Osteoblast (primary cell): Measurements from ENCODE around the gene DNAJB14. TPM values are rescaled to one million over a fixed set of nuclear protein-coding genes. Genes with fewer than 3 reads are reported as not detected.
A peak's percentile ranks its signal among the peaks of the same experiment; 100 is the strongest.

Source experiments
- DNase-seq: peaks from one replicate; pipeline ENCODE4 v3.0.0; 2011; ENCODE audit warnings: low spot score, mixed read lengths; ENCODE audit not compliant: insufficient read length; ENCODE audit errors: missing footprints
- H2AFZ ChIP-seq: 2 replicates; pipeline ENCODE4 v1.6.0; 2011; ENCODE audit warnings: mild to moderate bottlenecking, low read length
- H3K27ac ChIP-seq: 2 replicates; pipeline ENCODE4 v1.5.1; 2011; ENCODE audit warnings: mild to moderate bottlenecking, low read depth, low read length, moderate library complexity
- H3K27me3 ChIP-seq: 2 replicates; pipeline ENCODE4 v1.6.0; 2012; ENCODE audit warnings: mild to moderate bottlenecking, control low read depth, inconsistent platforms, low read length, moderate library complexity; ENCODE audit not compliant: insufficient read depth
- H3K36me3 ChIP-seq: 2 replicates; pipeline ENCODE4 v1.5.1; 2011; ENCODE audit warnings: mild to moderate bottlenecking, low read length, control low read depth, moderate library complexity; ENCODE audit not compliant: insufficient read depth
- H3K4me1 ChIP-seq: 2 replicates; pipeline ENCODE4 v1.5.1; 2011; ENCODE audit warnings: mild to moderate bottlenecking, low read length, control low read depth, moderate library complexity; ENCODE audit not compliant: insufficient read depth
- H3K4me2 ChIP-seq: 2 replicates; pipeline ENCODE4 v1.6.0; 2011; ENCODE audit warnings: mild to moderate bottlenecking, low read length; ENCODE audit not compliant: insufficient read depth
- H3K4me3 ChIP-seq: fragments of 200-600 bp; sonication (generic); 3 replicates; pipeline ENCODE4 v1.5.1; 2012; ENCODE audit warnings: mild to moderate bottlenecking, low read length, inconsistent platforms; ENCODE audit not compliant: insufficient read depth
- H3K79me2 ChIP-seq: 2 replicates; pipeline ENCODE4 v1.6.0; 2012; ENCODE audit warnings: mild to moderate bottlenecking, low read length, control low read depth, inconsistent platforms; ENCODE audit not compliant: insufficient read depth
- H3K9me3 ChIP-seq: 2 replicates; pipeline ENCODE4 v1.5.1; 2011; ENCODE audit warnings: low read depth, low read length, control low read depth
- H4K20me1 ChIP-seq: 2 replicates; pipeline ENCODE4 v1.6.0; 2012; ENCODE audit warnings: mild to moderate bottlenecking, low read length, control low read depth; ENCODE audit not compliant: insufficient read depth
- CTCF ChIP-seq: IDR thresholded peaks from 2 replicates; pipeline ENCODE4 v1.5.1; 2011; ENCODE audit warnings: mild to moderate bottlenecking, low read depth, low read length, moderate library complexity; ENCODE audit errors: extremely low read depth
- total RNA-seq: library from RNA; depleted of rRNA; stranded (reverse); fragments of >200 nt; gene quantifications from 2 replicates; pipeline ENCODE4 v1.2.3, GENCODE V29; 2012

Gene DNAJB14
- total RNA-seq, 1 donor: 41.3 TPM

DNA sequence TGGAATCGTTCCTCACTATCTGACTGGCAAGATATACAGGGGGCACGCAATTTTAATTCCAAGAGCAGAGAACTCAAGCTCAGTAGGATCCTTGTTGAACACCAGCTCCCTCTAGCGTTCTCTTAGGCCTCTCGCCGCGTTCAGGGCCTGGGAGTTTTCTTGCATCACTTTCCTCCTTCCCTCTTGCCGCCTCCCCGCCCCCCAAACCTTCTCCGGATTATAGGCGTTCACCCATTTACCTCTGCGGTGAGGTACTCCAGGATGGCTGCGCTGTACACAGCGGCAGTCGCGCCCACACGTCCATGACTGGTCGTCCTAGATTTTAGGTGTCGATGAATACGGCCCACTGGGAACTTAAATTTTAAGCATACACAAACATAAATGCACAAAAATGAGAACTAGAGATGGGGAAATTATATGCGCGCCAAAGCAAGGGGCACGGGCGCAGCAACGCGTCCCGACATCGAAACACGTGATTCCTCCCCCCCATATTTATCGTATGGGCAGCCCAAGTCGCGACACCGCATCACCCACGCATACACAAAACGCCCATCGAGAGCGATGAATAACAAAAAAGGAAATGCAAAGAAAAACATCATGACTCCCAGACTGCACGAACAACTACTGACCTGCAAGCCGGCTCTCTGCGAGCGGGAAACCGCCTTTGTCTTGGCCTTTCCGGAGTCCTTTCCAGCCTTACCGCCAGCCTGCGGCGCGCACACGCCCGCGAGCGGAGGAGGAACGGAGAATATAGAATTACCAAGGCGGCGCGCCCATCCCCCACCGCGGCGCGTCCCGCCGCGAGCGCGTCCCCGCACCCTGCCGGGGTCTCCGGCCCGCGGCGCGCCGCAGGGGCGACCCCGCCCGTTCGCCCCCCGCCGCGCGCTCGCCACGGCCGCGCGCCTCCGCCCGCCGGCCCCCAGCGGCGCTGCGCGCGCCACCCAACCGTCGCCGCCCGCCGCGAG is 2.9 kb upstream of the DNAJB14 start:
- peaks cover 40% of the 10 kb centered on the region for H3K79me2 ChIP-seq
- H2AFZ ChIP-seq: peak overlapping the region; percentile 97
- peak overlapping the region; percentile 90 for H3K27ac ChIP-seq
- peaks cover 35% of the 10 kb centered on the region for H3K4me1 ChIP-seq
- peak; percentile 99 for DNase-seq
- H3K9me3 ChIP-seq: no peaks in the 10 kb centered on the region
- TF ChIP-seq CTCF: peak; percentile 95
- peak overlapping the region; percentile 97 for H3K4me2 ChIP-seq
- H4K20me1 ChIP-seq: peaks cover 13% of the 10 kb centered on the region
- H3K36me3 ChIP-seq: peaks cover 6% of the 10 kb centered on the region
- H3K27me3 ChIP-seq: no peaks in the 10 kb centered on the region
- H3K4me3 ChIP-seq: peak overlapping the region; percentile 97

DNA sequence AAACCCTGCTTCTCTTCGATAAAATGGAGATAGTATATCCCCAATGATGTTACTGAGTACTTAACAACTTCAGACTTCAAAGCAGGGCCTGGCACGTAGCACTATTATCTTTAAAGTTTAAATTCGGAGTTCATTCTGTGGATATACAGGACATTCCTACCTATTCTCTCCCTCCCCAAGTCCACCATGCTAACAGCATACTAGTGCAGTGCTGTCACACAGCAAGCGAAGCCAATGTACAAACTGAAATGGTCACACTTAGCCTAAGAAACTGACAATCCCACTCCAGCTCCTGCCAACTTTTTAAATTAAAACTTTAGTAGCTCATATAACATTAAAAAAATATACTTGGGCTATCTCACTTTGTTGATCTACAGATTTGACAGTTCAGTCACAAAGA is 1.2 kb upstream of the DNAJB14 start:
- peaks cover 6% of the 10 kb centered on the region for H3K36me3 ChIP-seq
- H3K27ac ChIP-seq: peak overlapping the region; percentile 90
- H3K4me1 ChIP-seq: peaks cover 35% of the 10 kb centered on the region
- H3K4me2 ChIP-seq: peak overlapping the region; percentile 97
- H3K27me3 ChIP-seq: no peaks in the 10 kb centered on the region
- peak overlapping the region; percentile 96 for H2AFZ ChIP-seq
- no peaks in the 10 kb centered on the region for H3K9me3 ChIP-seq
- no peak for DNase-seq
- no peak overlapping the region for H3K4me3 ChIP-seq
- H3K79me2 ChIP-seq: peaks cover 57% of the 10 kb centered on the region
- no peak for TF ChIP-seq CTCF
- peaks cover 20% of the 10 kb centered on the region for H4K20me1 ChIP-seq

DNA sequence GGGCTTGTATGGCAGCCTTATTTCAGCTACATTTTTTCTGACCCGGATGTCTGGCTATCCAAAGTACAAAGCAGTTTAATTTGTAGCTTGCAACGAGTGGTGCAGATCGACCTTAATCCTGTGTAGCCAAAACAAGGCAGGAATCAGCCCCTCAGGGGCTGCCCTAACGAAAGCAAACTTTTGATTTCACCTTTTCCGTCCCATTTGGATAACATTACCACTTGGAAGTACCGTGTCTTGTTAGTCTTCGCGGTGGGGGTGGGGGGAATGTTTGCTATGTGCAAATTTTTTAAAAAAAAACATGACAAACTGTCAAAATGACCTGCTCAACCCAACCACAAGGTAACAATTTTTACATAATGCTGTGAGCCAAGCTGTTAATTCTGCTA is 766 bp upstream of the DNAJB14 start:
- Histone ChIP-seq H3K27me3 (no peaks in the 10 kb centered on the region), H3K4me1 (peaks cover 35% of the 10 kb centered on the region), H2AFZ (peak overlapping the region; percentile 96), H3K9me3 (no peaks in the 10 kb centered on the region), H3K4me3 (peak overlapping the region; percentile 89), H3K36me3 (peaks cover 6% of the 10 kb centered on the region), H4K20me1 (peaks cover 24% of the 10 kb centered on the region), H3K4me2 (peak overlapping the region; percentile 81), H3K79me2 (peaks cover 61% of the 10 kb centered on the region), H3K27ac (peak overlapping the region; percentile 67)
- DNase-seq: peak; percentile 76
- no peak for TF ChIP-seq CTCF

- Histone ChIP-seq H3K4me2 (peak overlapping the region; percentile 81), H3K36me3 (peaks cover 6% of the 10 kb centered on the region), H3K9me3 (no peaks in the 10 kb centered on the region), H4K20me1 (peaks cover 26% of the 10 kb centered on the region), H3K4me1 (peaks cover 31% of the 10 kb centered on the region), H2AFZ (peak overlapping the region; percentile 96), H3K4me3 (peak overlapping the region; percentile 89), H3K79me2 (peaks cover 70% of the 10 kb centered on the region), H3K27me3 (no peaks in the 10 kb centered on the region), H3K27ac (peak overlapping the region; percentile 72)
- DNase-seq: peak; percentile 90
- TF ChIP-seq CTCF: peak; percentile 7
Observed at GRCh38 chr4:99945718-99946355, 581 bp downstream of the DNAJB14 start.
